ENCODE data around the gene RUVBL1.

DNA sequence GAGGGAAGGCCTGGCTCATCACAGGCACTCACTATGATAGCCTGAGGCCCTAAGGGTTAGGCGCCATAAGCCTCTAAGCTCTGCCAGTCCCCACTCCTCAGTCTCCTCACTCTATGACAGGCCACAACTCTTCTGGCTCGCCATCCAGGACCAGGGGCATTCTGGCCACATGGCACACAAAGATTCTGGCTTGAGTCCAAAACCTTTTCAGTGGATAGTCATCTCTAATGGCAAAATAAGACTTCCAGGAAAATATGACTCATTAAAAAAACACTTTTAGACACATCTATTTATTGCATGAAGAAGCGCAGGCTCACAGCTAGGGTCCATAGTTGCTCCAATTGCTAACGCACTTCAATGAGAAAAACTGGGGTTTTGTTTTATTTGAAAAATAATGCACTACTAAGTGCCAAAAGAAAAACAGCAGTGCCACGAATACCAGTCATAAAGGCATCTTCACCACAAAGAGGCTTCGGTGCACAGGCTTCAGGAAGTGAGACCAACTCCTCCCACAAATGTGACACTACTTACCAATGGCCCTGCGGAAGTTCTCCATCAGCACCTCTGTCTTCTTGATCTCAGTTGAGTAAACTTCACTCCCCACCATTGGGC lies 11.1 kb downstream of the RUVBL1 start:
- TF ChIP-seq, protein P1, sequence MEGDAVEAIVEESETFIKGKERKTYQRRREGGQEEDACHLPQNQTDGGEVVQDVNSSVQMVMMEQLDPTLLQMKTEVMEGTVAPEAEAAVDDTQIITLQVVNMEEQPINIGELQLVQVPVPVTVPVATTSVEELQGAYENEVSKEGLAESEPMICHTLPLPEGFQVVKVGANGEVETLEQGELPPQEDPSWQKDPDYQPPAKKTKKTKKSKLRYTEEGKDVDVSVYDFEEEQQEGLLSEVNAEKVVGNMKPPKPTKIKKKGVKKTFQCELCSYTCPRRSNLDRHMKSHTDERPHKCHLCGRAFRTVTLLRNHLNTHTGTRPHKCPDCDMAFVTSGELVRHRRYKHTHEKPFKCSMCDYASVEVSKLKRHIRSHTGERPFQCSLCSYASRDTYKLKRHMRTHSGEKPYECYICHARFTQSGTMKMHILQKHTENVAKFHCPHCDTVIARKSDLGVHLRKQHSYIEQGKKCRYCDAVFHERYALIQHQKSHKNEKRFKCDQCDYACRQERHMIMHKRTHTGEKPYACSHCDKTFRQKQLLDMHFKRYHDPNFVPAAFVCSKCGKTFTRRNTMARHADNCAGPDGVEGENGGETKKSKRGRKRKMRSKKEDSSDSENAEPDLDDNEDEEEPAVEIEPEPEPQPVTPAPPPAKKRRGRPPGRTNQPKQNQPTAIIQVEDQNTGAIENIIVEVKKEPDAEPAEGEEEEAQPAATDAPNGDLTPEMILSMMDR (IDR thresholded peaks at IDR 0.05) = no peak
- no peak for TF ChIP-seq POLR2AphosphoS5 (IDR thresholded peaks at IDR 0.05)

All from stomach (tissue), 4 donors.